SK-N-SH (cell line): Measurements from ENCODE around the gene TRIM4.

Experiments used
- CHD2 ChIP-seq: fragments of 150-350 bp; IDR thresholded peaks from 2 replicates; pipeline ENCODE4 v1.6.1; 2018; ENCODE audit warnings: low read length; ENCODE audit not compliant: partially characterized antibody
- FOXM1 ChIP-seq: IDR thresholded peaks from 2 replicates; pipeline ENCODE4 v1.4.0; 2012; ENCODE audit warnings: low read depth, mild to moderate bottlenecking
- JUND ChIP-seq: IDR thresholded peaks from 2 replicates; pipeline ENCODE4 v1.4.0; 2012
- MEF2A ChIP-seq: IDR thresholded peaks from 2 replicates; pipeline ENCODE4 v1.4.0; 2012; ENCODE audit warnings: low read depth, borderline replicate concordance
- SIN3A ChIP-seq: IDR thresholded peaks from 2 replicates; pipeline ENCODE4 v1.6.1; 2012; ENCODE audit warnings: low read depth, mild to moderate bottlenecking, low read length, moderate library complexity, borderline replicate concordance
- YY1 ChIP-seq: IDR thresholded peaks from 2 replicates; pipeline ENCODE4 v1.4.0; 2012; ENCODE audit warnings: low read depth, mild to moderate bottlenecking
- TF ChIP-seq, protein P1 (sequence below): fragments of 200-600 bp; sonication (generic); IDR thresholded peaks from 2 replicates; pipeline ENCODE4 v1.6.1; 2017; ENCODE audit warnings: antibody characterized with exemption, mild to moderate bottlenecking, moderate library complexity

DNA sequence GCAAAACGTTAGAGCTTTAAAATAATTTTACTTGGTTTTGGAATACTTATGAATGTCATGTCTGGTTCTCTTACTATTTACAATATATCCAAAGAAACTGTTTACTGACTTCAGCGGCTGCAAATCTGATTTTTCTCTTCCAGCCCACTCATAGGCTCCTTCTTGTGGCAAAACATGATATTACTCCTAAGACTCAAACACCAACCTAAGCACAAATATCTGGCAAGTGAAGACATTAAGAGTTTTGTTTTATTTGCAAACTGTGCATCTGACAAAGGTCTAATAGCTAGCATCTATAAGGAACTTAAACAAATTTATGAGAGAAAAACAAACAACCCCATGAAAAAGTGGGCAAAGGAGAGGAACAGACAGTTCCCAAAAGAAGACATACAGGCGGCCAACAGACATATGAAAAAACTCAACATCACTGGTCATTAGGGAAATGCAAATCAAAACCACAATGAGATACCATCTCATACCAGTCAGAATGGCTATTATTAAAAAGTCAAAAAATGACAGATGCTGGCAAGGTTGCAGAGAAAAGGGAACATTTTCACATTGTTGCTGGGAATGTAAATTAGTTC, 30.4 kb upstream of the TRIM4 start:
- TF ChIP-seq, protein P1, sequence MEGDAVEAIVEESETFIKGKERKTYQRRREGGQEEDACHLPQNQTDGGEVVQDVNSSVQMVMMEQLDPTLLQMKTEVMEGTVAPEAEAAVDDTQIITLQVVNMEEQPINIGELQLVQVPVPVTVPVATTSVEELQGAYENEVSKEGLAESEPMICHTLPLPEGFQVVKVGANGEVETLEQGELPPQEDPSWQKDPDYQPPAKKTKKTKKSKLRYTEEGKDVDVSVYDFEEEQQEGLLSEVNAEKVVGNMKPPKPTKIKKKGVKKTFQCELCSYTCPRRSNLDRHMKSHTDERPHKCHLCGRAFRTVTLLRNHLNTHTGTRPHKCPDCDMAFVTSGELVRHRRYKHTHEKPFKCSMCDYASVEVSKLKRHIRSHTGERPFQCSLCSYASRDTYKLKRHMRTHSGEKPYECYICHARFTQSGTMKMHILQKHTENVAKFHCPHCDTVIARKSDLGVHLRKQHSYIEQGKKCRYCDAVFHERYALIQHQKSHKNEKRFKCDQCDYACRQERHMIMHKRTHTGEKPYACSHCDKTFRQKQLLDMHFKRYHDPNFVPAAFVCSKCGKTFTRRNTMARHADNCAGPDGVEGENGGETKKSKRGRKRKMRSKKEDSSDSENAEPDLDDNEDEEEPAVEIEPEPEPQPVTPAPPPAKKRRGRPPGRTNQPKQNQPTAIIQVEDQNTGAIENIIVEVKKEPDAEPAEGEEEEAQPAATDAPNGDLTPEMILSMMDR: peak; percentile 57
- no peak for TF ChIP-seq MEF2A
- TF ChIP-seq SIN3A: no peak
- TF ChIP-seq CHD2: no peak
- no peak for TF ChIP-seq FOXM1
- no peak for TF ChIP-seq JUND
- TF ChIP-seq YY1: no peak
